ENCODE results near the gene MGRN1.
A peak's percentile ranks its signal among the peaks of the same experiment; 100 is the strongest.
"Not testable (repeated sequence)": the region's sequence is repeated elsewhere in the genome, so short reads cannot be mapped to it uniquely, and the experiment has no call there.

The MGRN1 gene

DNA sequence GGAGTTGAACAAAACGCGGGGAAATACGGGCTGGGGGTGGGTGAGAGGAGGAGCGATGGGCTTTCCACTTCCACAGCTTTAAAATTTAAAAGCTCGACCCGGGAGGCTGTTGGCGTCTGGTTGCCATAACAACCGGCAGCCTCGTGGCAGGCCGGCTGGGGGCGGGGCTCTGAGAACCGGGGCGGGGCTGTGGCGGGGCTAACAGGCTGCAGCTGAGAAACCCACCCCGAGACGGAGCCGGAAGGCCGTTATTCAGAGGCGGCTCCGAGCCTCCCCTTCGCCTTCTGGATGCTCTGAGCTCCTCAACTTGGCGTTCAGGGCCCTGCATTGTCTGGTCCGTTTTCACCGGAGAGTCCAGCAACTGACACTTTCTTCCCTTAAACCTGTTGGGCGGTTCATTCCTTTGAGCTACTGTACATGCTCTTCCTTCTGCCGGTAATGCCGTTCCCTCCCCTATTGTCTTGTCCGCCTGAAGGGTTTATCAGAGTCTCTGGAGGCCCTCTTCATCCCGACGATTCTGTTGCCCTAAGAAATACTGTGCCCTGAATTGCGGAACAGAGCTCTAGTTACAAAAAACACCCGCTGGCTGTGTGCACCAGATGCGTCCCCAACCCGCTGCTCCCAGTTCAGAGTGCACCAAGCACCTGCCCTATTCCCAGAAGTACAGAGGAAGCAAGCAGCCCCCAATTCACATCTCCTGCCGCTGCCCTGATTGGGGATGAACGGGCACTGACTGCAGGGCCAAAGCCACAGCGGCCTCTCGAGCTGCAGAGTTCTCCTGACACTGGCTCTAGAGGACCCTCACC lies 110.3 kb downstream of the MGRN1 start:
- DNase-seq (ENCODE audit: low spot score) = peak; percentile 93

DNA sequence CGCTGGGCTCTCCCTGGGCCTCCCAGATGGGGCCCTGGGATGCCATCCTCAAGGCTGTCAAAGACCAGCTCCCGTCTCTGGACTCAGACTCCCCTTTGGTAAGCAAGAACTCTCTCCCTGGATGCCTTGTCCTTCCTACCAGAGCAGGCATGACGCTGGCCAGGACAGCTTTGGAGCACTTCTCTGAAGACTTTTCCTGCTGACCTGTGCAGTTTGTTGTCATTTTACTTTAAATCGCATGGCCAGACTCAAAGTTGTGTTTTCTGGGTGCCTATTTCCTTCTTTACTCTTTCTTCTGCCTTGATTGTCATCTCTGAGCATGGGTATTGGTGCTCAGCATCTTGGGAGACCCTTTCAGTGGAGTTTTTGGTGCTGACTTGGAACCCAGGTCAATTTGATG lies 111.9 kb downstream of the MGRN1 start:
- DNase-seq (ENCODE audit: low spot score) = no peak

DNA sequence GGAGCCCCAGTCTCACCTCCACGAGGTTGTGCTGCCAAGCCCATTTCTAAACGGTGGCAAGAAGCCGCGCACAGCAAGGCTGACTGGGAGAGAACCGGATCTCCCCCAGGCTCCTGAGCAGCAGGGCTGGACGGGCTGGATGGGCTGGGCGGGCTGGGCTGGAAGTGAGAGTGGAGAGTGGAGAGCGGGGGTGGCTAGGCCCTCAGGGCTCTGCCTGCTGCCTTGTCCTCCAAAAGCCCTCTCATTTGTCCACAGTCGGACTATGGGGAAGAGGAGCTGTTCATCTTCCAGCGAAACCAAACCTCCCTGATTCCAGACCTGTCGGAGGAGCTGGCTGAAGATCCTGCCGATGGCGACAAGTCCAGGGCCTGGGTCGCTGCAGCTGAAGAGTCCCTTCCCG lies 112.9 kb downstream of the MGRN1 start:
- DNase-seq (ENCODE audit: low spot score) = no peak

DNA sequence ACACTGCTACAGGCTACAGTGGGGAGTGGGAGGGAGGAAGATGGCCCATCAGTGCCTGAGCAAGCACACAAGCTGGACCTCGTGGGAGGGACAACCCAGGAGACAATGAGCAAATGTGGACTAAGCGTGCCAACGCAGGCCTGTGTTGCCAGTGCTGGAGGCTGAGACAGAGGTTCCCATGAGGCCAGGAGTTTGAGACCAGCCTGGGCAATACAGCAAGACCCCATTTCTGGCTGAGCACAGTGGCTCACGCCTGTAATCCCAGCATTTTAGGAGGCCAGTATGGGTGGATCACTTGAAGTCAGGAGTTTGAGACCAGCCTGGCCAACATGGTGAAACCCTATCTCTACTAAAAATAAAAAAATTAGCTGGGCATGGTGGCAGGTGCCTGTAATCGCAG lies 113.7 kb downstream of the MGRN1 start:
- not testable (repeated sequence) for DNase-seq (ENCODE audit: low spot score)

Measured in AG08395 (cell line).